Germinal center (tissue), 1 donor: ENCODE data around the gene GRAMD2B.

ENCODE experiments used
- DNase-seq: peaks from one replicate; pipeline ENCODE4 v3.0.0; 2012; ENCODE audit warnings: mixed read lengths, low spot score

The GRAMD2B gene

GRCh38 chr5:126477294-126478117 is 54.3 kb downstream of the GRAMD2B start:
- DNase-seq: no peak

DNA sequence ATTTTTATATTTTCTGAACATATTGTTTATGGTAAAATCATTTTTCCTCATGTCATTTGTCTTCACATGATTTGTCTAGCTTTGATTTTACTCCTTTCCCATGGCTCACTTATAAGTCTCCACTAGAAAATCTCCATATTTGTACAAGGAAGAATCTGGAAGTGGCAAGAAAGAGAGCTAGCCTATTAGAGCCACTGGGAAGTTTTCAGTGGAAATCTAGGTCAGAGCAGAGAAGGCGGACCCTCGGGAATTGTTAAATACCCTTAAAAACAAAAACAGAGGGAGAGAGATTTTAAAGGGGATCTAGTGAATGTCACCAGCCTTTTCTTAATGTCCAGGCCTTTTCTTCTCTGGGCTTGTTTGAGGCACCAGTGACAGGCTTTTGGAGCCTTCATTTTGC is 56.6 kb downstream of the GRAMD2B start:
- no peak for DNase-seq

DNA sequence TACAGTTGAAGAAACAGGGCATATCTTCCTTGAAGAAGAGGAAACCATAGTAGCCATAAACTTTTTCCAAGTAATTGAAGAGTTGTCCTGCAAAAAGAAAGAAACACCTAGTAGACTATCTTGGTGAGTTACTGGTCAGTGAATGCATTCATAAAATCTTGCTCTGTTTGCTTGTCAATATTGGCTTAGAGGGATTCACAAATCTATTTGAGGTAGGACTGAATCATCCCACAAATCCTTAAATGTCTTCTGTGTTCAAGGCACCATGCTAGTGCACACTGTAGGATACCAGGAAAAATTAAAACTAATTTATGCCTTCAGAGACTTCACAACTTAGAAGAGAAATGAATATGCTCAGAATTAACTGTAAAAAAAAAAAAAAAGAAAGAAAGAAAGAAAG is 57.6 kb downstream of the GRAMD2B start:
- DNase-seq: no peak

- DNase-seq: no peak
These were observed 58.0 kb downstream of the GRAMD2B start for GRCh38 chr5:126481243-126481642.

DNA sequence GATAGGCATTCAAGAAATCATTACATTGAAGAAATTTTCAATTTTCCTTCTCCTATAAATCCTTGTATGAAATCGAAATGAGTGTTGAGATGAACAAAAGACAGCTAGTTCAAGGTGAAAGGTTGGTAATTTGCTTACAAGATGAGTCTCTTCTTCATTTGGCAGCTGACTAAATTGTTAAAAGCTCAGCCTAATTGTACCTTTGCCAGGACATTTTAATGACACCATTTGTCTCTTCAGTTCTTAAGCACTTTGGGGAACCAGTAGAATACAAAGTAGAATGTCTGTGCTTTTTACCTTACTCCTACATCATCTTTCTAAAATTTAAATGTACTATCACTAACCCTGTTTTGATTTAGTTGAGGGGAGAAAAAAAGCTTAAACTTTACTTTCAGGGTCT is 59.4 kb downstream of the GRAMD2B start:
- no peak for DNase-seq

- no peak for DNase-seq
These were observed 59.9 kb downstream of the GRAMD2B start for GRCh38 chr5:126483156-126483555.

DNA sequence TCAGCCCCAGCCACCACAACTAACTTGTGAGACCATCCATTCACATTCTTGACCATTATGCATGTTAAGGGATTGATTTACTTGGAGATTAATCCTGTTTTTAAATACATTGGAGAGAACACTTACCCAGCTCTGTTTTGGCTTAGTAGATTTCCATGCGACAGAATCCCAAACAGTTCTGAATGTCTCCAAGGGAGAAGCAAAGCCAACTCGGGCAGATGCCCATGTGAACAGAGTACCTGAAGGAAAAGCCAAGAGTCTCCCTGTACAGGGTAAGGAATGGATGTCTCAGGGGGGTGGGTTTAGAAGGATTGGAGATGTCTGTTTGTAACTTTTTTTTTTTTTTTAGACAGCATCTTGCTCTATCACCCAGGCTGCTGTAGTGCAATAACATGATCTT is 61.0 kb downstream of the GRAMD2B start:
- no peak for DNase-seq

DNA sequence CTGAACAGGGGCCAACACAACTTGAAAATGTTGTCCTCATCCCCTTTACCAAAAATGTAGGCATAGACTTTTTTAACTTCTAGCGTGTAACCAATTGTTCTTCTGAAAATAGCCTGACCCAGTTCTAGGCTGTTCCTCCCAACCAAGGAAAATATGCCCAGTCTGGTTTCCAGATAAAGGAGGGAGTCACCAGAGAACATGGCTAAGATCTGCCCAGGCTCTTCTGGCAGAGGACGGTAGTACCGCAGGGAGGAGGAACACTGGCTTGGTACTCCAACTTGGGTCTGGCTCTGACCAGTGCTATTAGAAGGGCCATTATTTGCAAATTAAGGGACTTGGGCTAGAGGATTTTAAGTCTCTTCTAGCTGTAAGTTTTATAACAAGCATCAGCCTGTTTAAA is 63.1 kb downstream of the GRAMD2B start:
- DNase-seq: no peak

- no peak for DNase-seq
These were observed 64.4 kb downstream of the GRAMD2B start for GRCh38 chr5:126487596-126487995.

DNA sequence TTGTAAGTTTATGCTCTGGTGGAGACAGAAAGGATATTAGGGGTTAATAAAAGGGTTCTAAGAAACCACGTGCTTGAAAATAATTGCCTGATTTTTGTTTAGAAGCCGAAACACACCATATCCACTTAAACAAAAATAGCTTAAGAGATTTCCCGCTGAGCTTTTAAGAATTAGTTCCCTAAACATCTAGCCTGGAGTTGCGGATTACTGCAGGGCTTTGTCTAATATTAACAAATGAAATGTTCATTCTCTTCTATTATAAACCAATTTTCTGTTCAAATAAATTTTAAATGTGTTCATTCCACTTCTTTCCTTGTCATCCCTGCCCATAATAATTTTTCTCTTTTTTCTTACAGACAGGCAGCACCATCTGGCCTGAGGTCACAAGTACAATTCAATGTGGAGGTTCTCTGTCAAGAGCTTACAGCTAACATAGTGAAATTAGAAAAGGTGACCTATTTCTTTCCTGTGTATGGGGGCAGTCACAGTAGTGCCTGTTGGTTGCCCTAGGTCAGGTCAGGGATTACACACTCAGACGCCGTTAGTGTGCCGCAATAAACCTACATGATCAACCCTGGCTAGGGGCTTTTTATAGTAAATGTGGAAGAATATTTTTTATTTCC is 65.3 kb downstream of the GRAMD2B start:
- DNase-seq: no peak

- no peak for DNase-seq
These were observed 67.1 kb downstream of the GRAMD2B start for GRCh38 chr5:126490167-126490940.

DNA sequence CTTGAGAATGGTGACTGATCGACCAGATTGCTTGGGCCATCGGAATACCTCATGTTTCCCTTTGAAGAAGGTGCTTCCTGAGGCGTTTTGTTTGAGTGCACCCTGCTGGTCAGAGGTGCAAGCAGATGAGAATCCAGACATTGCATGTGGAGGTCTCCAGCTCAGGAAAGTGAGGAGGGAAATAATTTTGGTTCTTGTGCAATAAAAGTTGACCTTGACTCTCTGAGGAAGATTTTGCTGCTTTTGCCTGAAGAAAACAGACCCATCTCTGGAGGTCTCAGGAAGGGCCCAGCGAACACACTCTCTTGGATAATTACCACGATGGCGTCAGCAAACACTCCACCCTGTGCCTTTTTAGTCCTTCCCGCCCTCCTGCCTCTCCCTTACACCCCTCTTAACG is 69.7 kb downstream of the GRAMD2B start:
- no peak for DNase-seq

- DNase-seq: no peak
These were observed 71.2 kb downstream of the GRAMD2B start for GRCh38 chr5:126494393-126494792.

GRCh38 chr5:126497506-126497905 is 74.3 kb downstream of the GRAMD2B start:
- no peak for DNase-seq

GRCh38 chr5:126499278-126499677 is 76.1 kb downstream of the GRAMD2B start:
- no peak for DNase-seq

GRCh38 chr5:126499853-126500342 is 76.7 kb downstream of the GRAMD2B start:
- DNase-seq: peak; percentile 30

DNA sequence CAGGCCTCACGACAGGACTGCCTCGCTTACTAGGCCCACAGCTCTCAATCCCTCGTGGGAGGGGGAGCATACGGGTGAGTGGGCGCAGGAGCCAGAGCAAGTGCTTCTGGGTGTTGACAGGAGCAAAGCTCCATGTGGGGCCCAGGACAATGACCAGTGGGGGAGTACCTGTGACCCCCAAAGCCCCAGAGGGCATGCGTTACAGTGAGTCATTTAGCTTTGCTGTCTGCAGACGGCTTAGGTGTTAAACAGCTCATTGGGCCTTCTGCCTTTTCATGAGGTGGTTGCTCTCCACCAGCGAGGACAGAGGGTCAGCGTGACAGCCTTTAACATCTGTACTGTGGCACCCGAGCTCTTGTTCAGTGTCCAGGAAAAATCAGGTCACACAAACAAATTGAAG is 78.2 kb downstream of the GRAMD2B start:
- DNase-seq: no peak

- no peak for DNase-seq
These were observed 80.4 kb downstream of the GRAMD2B start for GRCh38 chr5:126503602-126504104.

GRCh38 chr5:126506079-126506478 is 82.9 kb downstream of the GRAMD2B start:
- DNase-seq: no peak

- DNase-seq: no peak
These were observed 85.2 kb downstream of the GRAMD2B start for GRCh38 chr5:126508251-126508961.

GRCh38 chr5:126508962-126509279 is 85.7 kb downstream of the GRAMD2B start:
- peak; percentile 23 for DNase-seq

- no peak for DNase-seq
These were observed 86.1 kb downstream of the GRAMD2B start for GRCh38 chr5:126509339-126509738.
